CD4-positive, alpha-beta T cell (primary cell): Measurements from ENCODE around the gene OTULIN. TPM values are rescaled to one million over a fixed set of nuclear protein-coding genes. Genes with fewer than 3 reads are reported as not detected.

Experiments
- ATAC-seq: fragments of 200-7000 bp; cut with Tn5 transposase; one replicate; pipeline ENCODE4 v1.10.0; 2022; ENCODE audit warnings: mild to moderate bottlenecking; ENCODE audit not compliant: poor library complexity
- CTCF ChIA-PET: fragments of 350-600 bp; sonication (Branson Sonifier 250); formaldehyde crosslinking; loops from one replicate; lab custom pipeline; 2021; ENCODE audit warnings: antibody characterized with exemption, inconsistent platforms; lab: Charles Lee
- POLR2A ChIA-PET: fragments of 350-600 bp; sonication (Branson Sonifier 250); formaldehyde crosslinking; loops from one replicate; lab custom pipeline; 2021; ENCODE audit warnings: antibody characterized with exemption, inconsistent platforms; lab: Charles Lee
- DNase-seq, 14 experiments: peaks; one replicate each; pipeline ENCODE4 v3.0.0-alpha.2; 2013 to 2020; ENCODE audit warnings: mixed read lengths in 2 of 14
- H3K27ac ChIP-seq, 2 donors: one replicate each; pipeline versions ENCODE4 v1.5.1 to v1.7.0; 2013; ENCODE audit warnings: low read length in 2 of 2, low read depth in 1 of 2, mild to moderate bottlenecking in 1 of 2
- H3K27me3 ChIP-seq, 2 experiments: 1 replicate in 1 of 2; 2 replicates in 1 of 2; pipeline versions ENCODE4 v1.6.1 to v1.7.0; 2013; ENCODE audit warnings: low read length in 2 of 2, control low read depth in 1 of 2, mild to moderate bottlenecking in 1 of 2, moderate library complexity in 1 of 2; ENCODE audit not compliant: insufficient read depth in 2 of 2, control insufficient read depth in 1 of 2
- H3K36me3 ChIP-seq: one replicate; pipeline ENCODE4 v1.6.1; 2013; ENCODE audit warnings: low read length, control low read depth; ENCODE audit not compliant: insufficient read depth
- H3K4me1 ChIP-seq: one replicate; pipeline ENCODE4 v1.6.1; 2013; ENCODE audit warnings: low read length, control low read depth; ENCODE audit not compliant: insufficient read depth
- H3K4me3 ChIP-seq: one replicate; pipeline ENCODE4 v1.5.1; 2013; ENCODE audit warnings: mild to moderate bottlenecking, low read length, moderate library complexity
- H3K9me3 ChIP-seq, 2 experiments: 1 replicate in 1 of 2; 2 replicates in 1 of 2; pipeline versions ENCODE4 v1.6.1 to v1.7.0; 2013; ENCODE audit warnings: low read length in 2 of 2, mild to moderate bottlenecking in 2 of 2, control low read depth in 1 of 2, moderate library complexity in 1 of 2; ENCODE audit not compliant: control insufficient read depth in 1 of 2, insufficient read depth in 1 of 2
- H3K27ac Mint-ChIP-seq: one replicate; pipeline ENCODE4 v1.8.0; 2020; ENCODE audit warnings: mixed read lengths
- H3K27me3 Mint-ChIP-seq: one replicate; pipeline ENCODE4 v1.8.0; 2021; ENCODE audit warnings: mixed read lengths
- H3K36me3 Mint-ChIP-seq: one replicate; pipeline ENCODE4 v1.8.0; 2021; ENCODE audit warnings: low read depth, mixed read lengths
- H3K4me1 Mint-ChIP-seq: one replicate; pipeline ENCODE4 v1.8.0; 2021; ENCODE audit warnings: low read depth, mixed read lengths
- H3K4me3 Mint-ChIP-seq: one replicate; pipeline ENCODE4 v1.8.0; 2020; ENCODE audit warnings: mild to moderate bottlenecking, mixed read lengths
- H3K9me3 Mint-ChIP-seq: one replicate; pipeline ENCODE4 v1.8.0; 2020; ENCODE audit warnings: mixed read lengths
- intact Hi-C, 2 experiments: fragments of 100-400 bp; cut with DNase I in 1 of 2; cut with micrococcal nuclease in 1 of 2; formaldehyde crosslinking; loops; one replicate each; pipeline versions ENCODE4 v1.15.1 to v1.9.0; 2023 to 2025; cut with DNase I, micrococcal nuclease
- total RNA-seq, 174 experiments: library from RNA in 2 of 174; stranded (reverse) in 2 of 174; gene quantifications; one replicate each; pipeline ENCODE4 v1.2.3 and lab custom pipeline; 2021 to 2026
- TF ChIP-seq, protein P1 (sequence below): fragments of 200-600 bp; IDR thresholded peaks from one replicate; pipeline ENCODE4 v1.8.0; 2022; ENCODE audit warnings: antibody characterized with exemption, mild to moderate bottlenecking

The OTULIN gene
- total RNA-seq, 2 experiments from 2014 or later: 69.4 to 77.0 TPM

- no peaks in the 10 kb centered on the region for H3K4me1 ChIP-seq
- no peak overlapping the region for H3K27ac ChIP-seq
- ChIA-PET POLR2A (interaction anchor here (0.6 kb wide), 1 partner anchor 53 kb away, joined by 3 read pairs; no protein-coding TSS in a partner anchor), CTCF (no interaction called here)
- TF ChIP-seq, protein P1, sequence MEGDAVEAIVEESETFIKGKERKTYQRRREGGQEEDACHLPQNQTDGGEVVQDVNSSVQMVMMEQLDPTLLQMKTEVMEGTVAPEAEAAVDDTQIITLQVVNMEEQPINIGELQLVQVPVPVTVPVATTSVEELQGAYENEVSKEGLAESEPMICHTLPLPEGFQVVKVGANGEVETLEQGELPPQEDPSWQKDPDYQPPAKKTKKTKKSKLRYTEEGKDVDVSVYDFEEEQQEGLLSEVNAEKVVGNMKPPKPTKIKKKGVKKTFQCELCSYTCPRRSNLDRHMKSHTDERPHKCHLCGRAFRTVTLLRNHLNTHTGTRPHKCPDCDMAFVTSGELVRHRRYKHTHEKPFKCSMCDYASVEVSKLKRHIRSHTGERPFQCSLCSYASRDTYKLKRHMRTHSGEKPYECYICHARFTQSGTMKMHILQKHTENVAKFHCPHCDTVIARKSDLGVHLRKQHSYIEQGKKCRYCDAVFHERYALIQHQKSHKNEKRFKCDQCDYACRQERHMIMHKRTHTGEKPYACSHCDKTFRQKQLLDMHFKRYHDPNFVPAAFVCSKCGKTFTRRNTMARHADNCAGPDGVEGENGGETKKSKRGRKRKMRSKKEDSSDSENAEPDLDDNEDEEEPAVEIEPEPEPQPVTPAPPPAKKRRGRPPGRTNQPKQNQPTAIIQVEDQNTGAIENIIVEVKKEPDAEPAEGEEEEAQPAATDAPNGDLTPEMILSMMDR: no peak
- Mint-ChIP-seq H3K27ac (peak overlapping the region; percentile 62), H3K4me1 (no peaks in the 10 kb centered on the region), H3K27me3 (no peaks in the 10 kb centered on the region), H3K9me3 (no peaks in the 10 kb centered on the region), H3K36me3 (peaks cover 85% of the 10 kb centered on the region), H3K4me3 (no peak overlapping the region)
- DNase-seq: no peak
- peaks cover 69% of the 10 kb centered on the region for H3K36me3 ChIP-seq
- H3K27me3 ChIP-seq: no peaks in the 10 kb centered on the region
- ATAC-seq: no peak
- intact Hi-C loops: no loop called here
- H3K9me3 ChIP-seq: no peaks in the 10 kb centered on the region
- no peak overlapping the region for H3K4me3 ChIP-seq
Measured at GRCh38 chr5:14735944-14736343, 71.4 kb downstream of the OTULIN start.

- H3K27ac Mint-ChIP-seq: no peak overlapping the region
- Histone ChIP-seq H3K27ac (no peak overlapping the region), H3K27me3 (no peaks in the 10 kb centered on the region), H3K4me1 (no peaks in the 10 kb centered on the region), H3K4me3 (no peak overlapping the region), H3K36me3 (peaks cover 82% of the 10 kb centered on the region), H3K9me3 (no peaks in the 10 kb centered on the region)
- TF ChIP-seq, protein P1: no peak
- H3K4me1 Mint-ChIP-seq: peaks cover 12% of the 10 kb centered on the region
- H3K9me3 Mint-ChIP-seq: no peaks in the 10 kb centered on the region
- no peaks in the 10 kb centered on the region for H3K27me3 Mint-ChIP-seq
- ChIA-PET CTCF (no interaction called here), POLR2A (no interaction called here)
- DNase-seq: no peak
- no peak for ATAC-seq
- peaks cover 86% of the 10 kb centered on the region for H3K36me3 Mint-ChIP-seq
- intact Hi-C loops: no loop called here
- H3K4me3 Mint-ChIP-seq: no peak overlapping the region
Measured at GRCh38 chr5:14737291-14737690, 72.8 kb downstream of the OTULIN start.

DNA sequence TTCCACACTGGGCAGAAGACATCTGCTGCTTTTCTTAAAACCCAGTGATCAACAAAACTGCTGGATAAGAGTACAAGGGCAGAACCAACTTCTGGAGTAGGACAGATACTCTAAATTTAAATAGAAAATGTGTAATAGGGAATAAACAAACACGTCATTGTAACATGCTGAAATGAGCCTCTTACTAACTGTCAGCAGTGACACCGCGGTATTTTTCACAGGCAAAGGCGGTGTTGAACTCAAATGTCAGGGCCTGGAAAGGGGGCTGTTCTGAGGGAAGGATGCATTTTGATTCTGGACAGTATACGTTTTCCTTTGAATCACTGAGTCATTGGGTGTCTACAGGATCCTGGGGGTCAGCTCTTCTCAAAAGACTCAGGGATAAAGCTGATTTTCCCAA, 73.5 kb downstream of the OTULIN start:
- Histone ChIP-seq H3K4me1 (no peaks in the 10 kb centered on the region), H3K36me3 (peaks cover 78% of the 10 kb centered on the region), H3K9me3 (no peaks in the 10 kb centered on the region), H3K27me3 (no peaks in the 10 kb centered on the region), H3K4me3 (no peak overlapping the region), H3K27ac (no peak overlapping the region)
- TF ChIP-seq, protein P1: no peak
- CTCF ChIA-PET: no interaction called here
- POLR2A ChIA-PET: no interaction called here
- no peaks in the 10 kb centered on the region for H3K27me3 Mint-ChIP-seq
- intact Hi-C loops: no loop called here
- H3K36me3 Mint-ChIP-seq: peaks cover 90% of the 10 kb centered on the region
- H3K9me3 Mint-ChIP-seq: no peaks in the 10 kb centered on the region
- ATAC-seq: no peak
- H3K4me1 Mint-ChIP-seq: peaks cover 19% of the 10 kb centered on the region
- no peak overlapping the region for H3K4me3 Mint-ChIP-seq
- no peak overlapping the region for H3K27ac Mint-ChIP-seq
- DNase-seq: no peak
